CD4-positive, alpha-beta T cell treated with Interleukin-12 subunit alpha and Interleukin-12 subunit beta, for 1 hour (primary cell): ENCODE data around the gene RBM42.
"Not testable (repeated sequence)": the region's sequence is repeated elsewhere in the genome, so short reads cannot be mapped to it uniquely, and the experiment has no call there.

Source experiments
- DNase-seq: peaks from one replicate; pipeline ENCODE4 v3.0.0-alpha.2; 2020

Gene RBM42

DNA sequence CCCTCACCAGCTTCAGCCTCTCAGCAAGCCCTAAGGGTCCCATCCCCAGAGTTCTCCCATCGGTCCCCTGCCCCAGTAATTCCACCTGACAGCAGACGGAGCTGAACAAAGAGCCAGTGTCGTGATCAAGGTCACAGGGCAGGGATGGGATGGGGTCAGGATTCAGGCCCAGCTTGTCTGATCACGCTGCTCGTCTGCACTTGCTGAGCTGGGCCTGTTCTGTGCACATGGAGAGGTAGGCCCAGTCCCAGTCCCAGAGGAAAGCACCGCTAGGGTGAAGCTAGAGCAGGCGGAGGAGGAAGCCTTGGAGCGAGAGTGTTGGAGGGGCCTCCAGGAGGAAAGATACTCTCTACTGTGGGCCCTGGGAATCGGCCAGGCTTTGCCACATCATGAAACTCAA lies 7.1 kb upstream of the RBM42 start:
- DNase-seq, result no peak

DNA sequence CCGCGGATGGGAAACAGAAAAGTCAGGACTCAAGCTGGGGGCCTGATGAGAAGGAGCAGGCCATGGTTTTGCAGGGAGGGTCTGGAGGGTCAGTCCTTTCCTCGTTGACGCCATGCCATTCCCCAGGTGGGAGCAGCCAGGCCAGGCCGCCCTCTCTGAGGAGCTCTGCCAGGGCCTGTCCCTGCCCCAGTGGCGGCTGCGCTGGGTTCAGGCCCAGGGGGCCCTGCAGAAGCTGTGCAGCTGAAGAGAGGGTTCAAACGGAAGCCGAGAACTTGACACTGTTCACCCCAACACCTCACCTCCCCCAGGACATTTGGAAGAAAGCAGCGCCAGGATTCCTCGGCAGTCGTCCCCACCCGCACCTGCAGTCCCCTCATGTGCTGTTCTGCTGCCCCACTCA lies 6.1 kb upstream of the RBM42 start:
- no peak for DNase-seq

DNA sequence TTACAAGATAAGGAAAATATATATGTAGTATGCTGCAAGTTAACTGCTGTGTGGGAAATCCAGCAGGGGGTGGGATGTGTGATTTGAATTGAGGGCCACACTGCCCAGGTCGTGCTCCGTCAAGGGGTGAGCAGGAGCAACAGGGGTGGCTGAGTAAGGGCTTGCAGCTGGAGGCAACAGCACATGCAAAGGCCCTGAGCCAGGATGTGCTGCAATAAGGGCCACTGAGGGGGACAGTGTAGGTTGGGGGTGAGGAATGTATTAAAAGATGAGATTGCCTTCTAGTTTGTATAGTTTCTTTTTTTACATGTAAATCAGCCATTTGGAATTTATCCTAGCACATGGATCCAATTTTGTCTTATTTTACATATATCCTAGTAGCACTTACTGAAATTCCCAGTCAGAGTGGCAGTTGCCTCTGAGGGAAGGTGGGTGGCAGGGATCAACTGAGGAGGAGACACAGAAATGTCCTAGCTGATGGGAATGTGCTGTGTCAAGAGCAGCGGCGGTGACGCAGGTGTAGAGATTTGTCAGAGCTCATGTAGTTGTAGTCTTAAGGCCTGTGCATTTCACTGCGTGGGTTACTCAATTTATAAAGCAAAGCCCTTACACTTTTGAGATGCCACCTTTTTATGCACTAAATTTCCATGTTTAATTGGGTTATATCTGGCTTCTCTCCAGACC lies 5.4 kb upstream of the RBM42 start:
- DNase-seq, result no peak

DNA sequence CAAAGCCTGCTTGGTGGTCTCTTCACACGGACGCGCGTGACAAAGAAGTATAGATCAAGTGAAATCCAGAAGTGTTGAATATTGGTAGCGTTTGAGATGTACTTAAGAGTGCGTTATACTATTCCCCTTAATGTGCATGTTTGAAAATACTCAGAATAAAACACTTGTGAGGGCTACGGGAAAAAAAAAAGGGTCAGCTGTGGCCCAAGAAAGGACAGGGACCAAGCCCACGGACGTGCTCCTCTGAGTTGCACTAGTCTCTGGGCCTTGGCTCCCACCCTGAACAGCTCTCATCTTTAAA lies 622 bp upstream of the RBM42 start:
- DNase-seq, result no peak

DNA sequence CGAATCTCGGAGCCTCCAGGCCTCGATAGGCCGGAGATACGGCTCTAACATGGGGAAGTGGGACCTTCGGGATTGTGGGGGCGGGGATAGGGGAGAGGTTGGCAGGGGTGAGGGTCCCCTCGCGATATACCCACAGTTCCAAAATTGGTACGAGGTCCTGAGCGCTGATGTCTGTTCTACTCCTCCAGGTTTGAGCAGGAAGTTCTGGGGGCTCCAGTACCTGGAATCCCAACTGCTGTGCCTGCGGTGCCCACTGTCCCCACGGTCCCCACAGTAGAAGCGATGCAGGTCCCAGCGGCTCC lies 447 bp downstream of the RBM42 start:
- no peak for DNase-seq

DNA sequence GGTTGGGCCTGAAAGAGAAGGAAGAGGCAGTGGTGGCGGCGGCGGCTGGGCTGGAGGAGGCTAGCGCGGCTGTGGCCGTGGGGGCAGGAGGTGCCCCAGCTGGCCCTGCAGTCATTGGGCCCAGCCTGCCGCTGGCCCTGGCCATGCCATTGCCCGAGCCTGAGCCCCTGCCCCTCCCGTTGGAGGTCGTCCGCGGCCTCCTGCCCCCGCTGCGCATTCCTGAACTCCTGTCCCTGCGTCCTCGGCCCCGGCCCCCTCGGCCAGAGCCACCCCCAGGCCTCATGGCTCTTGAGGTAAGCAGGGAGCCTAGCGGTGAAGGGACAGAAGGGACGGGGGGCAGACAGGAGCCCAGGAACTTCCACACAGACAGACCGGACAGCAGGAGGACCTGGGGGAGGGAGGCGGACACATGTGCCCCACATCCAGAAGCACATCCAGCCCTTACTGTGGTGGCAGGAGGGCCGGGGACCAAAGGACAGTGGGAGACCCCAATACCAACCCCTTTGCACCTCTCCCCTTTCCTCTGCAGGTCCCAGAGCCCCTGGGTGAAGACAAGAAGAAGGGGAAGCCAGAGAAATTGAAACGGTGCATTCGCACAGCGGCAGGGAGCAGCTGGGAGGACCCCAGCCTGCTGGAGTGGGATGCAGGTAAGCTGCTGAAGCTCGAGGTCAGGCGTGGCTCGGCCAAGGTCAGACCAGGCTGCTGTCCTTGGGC lies 5.0 kb downstream of the RBM42 start:
- DNase-seq, result no peak

DNA sequence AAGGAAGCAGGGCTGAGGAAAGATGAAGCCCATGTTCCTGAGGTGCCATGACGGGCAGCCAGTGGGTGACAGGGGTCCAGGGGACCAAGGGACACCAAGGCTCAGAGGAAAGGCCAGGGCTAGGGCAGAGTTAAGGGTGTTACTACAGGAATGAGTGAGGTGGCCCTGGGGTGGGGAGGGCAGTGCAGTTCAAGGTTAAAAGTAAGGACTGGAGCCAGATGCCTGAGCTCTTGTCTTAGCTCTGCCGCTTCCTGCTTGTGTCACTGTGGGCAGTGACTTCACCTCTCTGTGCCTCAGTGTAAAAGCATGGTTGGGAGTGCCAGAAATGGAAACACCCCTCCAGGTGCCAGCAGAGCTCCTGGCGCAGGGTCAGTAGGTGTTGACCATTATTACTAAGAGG lies 7.8 kb downstream of the RBM42 start:
- DNase-seq, result no peak

DNA sequence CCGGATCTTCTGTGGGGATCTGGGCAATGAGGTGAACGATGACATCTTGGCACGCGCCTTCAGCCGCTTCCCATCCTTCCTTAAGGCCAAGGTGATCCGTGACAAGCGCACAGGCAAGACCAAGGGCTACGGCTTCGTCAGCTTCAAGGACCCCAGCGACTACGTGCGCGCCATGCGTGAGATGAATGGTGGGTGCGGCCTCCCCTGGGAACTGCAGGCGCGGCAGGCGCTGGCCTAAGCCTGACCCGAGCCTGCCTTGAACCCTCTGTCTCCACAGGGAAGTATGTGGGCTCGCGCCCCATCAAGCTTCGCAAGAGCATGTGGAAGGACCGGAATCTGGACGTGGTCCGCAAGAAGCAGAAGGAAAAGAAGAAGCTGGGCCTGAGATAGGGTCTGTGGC lies 8.3 kb downstream of the RBM42 start:
- DNase-seq, result no peak

DNA sequence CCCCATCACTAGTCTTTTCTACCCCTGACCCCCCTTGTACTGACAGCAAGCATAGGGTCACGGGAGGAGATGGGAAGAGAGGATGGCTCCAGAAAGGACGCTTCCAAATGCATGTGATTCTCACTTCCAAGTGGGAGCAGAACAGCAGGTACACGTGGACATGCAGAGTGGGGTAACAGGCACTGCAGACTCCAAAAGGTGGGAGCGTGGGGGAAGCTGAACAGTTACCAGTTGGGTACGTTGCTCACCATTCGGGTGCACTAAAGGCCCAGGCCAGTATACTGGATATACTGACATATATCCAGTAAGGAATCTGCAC lies 10.4 kb downstream of the RBM42 start:
- no peak for DNase-seq

DNA sequence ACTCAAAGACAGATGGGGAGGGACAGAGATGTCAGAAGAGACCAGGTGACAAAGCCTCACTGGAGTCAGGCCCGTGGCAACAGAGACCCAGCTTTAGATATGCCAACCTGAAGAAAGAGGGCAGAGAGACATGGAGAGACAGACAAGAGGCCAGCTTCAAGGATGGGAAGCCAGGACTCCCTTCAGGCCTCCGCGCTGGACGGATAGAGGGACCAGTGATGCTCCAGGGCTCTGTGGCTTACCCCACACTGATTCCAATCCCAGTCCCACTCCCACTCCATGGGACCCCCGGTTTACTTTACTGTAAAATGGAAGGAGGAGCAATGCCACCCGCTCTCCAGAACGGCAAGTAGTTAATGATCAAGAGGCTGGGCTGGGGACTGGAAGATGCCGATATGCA lies 11.0 kb downstream of the RBM42 start:
- DNase-seq, result no peak

DNA sequence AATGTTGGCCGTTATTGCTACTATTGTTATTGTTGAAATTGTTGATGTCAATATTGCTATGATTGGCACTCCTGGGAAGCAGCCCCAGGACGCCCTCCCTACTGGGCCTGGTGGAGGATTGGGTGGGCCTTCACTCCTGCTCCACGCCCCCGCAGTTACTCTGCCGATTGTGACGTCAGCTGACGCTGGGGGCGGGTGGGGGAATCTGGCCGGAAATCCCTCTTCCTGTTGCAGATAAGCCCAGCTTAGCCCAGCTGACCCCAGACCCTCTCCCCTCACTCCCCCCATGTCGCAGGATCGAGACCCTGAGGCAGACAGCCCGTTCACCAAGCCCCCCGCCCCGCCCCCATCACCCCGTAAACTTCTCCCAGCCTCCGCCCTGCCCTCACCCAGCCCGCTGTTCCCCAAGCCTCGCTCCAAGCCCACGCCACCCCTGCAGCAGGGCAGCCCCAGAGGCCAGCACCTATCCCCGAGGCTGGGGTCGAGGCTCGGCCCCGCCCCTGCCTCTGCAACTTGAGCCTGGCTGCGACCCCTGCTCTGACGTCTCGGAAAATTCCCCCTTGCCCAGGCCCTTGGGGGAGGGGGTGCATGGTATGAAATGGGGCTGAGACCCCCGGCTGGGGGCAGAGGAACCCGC lies 12.8 kb downstream of the RBM42 start, which contains the start of gene ETV2:
ETV2 (plus strand) TSS at position 231 of the 637 bp plus-strand sequence. CDS start 716 bp downstream, outside the sequence.
- peak; percentile 61 for DNase-seq

DNA sequence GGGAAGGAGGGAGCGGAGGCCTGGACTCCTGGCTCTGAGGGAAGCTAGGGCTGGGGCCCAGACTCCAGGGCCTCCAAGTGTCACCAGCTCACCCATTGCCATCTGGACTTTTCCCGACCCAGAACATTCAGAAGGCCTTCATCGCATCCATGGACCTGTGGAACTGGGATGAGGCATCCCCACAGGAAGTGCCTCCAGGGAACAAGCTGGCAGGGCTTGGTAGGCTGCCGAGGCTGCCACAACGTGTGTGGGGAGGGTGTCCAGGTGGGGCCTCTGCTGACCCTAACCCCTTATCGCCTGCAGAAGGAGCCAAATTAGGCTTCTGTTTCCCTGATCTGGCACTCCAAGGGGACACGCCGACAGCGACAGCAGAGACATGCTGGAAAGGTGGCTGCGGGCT lies 13.5 kb downstream of the RBM42 start:
- DNase-seq, result no peak

DNA sequence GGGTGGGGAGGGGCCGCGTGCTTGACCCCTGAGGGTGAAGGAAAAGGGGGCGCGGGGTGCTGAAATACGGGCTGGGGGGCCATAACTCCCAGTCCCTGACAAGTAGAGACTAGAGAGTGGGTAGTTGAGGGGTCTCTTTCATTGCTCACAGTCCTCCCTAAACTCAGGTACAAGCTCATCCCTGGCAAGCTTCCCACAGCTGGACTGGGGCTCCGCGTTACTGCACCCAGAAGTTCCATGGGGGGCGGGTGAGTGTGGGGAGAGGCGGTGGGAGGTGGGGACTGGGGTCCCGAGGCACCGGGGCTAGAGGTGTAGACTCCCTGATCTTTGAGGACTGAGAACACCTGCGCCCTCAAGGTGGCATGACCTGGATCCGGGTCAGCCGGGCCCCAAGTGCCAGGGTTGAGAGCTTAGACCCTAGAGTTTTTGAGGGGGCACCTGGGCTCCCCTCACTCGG lies 14.0 kb downstream of the RBM42 start:
- no peak for DNase-seq

DNA sequence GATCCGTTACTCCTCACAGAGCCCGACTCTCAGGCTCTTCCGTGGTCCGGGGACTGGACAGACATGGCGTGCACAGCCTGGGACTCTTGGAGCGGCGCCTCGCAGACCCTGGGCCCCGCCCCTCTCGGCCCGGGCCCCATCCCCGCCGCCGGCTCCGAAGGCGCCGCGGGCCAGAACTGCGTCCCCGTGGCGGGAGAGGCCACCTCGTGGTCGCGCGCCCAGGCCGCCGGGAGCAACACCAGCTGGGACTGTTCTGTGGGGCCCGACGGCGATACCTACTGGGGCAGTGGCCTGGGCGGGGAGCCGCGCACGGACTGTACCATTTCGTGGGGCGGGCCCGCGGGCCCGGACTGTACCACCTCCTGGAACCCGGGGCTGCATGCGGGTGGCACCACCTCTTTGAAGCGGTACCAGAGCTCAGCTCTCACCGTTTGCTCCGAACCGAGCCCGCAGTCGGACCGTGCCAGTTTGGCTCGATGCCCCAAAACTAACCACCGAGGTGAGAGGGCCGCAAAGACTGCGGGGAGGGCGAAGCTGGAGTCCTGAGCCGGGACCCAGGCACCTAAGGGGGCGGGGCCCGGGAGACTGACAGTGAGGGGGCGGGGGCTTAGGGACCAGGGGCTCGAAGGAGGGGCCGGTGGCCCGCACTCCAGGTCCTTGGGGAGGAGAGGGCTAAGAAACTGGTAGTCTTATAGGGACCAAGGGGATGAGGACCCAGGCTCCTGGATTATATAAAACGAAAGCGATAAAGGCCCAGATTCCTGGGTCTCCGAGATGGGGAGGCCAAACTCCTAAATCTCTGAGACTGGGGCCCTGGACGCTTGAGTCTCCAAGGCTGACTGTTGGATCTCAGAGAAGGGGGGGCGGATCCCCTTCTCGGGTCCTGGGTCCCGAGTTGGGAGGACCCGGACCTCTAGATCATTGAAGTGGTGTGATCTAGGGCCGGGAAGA lies 14.7 kb downstream of the RBM42 start:
- peak; percentile 87 for DNase-seq

DNA sequence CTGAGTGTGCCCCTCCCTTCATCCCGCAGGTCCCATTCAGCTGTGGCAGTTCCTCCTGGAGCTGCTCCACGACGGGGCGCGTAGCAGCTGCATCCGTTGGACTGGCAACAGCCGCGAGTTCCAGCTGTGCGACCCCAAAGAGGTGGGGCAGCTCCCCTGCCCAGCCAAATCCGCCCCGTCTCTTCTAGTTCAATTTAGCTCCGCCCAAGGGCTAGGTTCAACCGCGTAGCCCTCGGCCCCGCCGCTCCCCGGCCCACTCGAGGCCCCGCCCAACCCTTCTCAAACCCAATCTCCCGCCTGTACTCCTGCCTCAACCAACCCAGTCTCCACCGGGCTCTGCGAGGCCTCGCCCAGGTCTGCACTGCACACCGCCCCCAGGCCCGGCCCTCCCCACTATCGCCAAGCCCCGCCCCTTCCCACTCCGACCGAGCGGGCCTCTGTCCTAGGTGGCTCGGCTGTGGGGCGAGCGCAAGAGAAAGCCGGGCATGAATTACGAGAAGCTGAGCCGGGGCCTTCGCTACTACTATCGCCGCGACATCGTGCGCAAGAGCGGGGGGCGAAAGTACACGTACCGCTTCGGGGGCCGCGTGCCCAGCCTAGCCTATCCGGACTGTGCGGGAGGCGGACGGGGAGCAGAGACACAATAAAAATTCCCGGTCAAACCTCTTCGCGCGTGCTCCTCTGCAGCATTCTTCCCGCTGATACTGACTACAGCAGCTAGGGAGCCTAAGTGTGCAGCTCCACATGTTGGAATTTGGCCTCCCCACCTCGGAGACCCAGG lies 15.6 kb downstream of the RBM42 start:
- peak; percentile 98 for DNase-seq

DNA sequence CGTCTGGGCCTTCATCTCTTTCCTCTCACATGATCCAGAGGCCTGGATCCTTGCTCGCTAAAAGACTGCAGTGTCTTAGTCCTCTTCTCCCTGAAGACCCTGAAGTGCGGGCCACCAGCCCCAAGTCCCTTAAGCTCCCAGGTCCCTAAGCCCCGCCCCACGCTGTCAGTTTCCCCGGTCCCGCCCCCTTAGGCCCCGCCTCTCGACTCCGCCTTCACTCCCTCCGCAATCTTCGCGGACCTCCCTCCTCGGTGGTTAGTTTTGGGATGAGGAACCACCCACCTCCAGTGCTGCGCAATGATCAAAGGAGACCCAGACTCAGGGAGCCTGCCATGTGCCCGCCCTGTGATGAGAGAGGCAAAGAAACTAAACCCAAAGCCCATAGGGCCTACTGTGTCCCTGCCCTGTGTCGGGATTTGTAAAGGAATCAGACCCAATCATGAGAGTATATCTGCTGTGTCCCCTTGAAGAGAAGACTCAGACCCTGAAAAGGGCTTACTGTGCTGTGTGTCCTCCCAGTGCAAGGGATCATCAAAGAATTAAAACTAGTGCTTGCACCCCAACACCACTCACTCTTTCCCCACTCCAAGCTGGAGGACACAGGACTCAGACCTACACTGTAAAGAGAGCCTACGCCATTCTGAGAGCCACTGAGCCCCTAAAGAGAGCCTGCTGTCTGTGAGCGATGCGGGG lies 16.3 kb downstream of the RBM42 start:
- DNase-seq, result peak; percentile 77

DNA sequence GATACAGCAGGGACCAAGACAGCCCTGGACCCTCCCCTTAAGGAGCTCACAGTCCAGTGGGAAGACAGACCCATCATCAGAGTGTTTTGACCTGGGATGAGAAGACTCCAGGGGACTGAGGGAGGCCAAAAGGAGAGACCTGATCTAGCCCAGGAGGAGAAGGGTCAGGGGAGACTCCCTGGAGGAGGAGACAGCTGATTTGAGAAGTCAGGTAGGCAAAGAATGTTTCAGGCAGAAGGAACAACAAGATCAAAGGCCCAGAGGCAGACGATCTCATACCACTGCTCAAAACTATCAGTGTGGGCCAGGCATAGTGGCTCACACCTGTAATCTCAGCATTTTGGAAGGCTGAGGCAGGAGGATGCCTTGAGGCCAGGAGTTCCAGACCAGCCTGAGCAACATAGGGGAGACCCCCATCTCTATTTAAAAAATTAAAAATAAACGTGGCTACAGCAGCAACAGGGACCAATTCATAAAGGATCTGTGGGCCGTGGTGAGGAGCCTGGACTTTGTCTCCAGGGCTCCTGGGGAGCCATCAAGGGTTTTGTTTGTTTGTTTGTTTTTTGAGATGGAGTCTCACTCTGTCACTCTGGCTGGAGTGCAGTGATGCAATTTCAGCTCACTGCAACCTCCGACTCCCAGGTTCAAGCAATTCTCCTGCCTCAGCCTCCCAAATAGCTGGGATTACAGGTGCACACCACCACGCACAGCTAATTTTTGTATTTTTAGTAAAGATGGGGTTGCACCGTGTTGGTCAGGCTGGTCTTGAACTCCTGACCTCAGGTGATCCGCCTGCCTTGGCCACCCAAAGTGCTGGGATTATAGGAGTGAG lies 17.1 kb downstream of the RBM42 start:
- DNase-seq, result no peak

DNA sequence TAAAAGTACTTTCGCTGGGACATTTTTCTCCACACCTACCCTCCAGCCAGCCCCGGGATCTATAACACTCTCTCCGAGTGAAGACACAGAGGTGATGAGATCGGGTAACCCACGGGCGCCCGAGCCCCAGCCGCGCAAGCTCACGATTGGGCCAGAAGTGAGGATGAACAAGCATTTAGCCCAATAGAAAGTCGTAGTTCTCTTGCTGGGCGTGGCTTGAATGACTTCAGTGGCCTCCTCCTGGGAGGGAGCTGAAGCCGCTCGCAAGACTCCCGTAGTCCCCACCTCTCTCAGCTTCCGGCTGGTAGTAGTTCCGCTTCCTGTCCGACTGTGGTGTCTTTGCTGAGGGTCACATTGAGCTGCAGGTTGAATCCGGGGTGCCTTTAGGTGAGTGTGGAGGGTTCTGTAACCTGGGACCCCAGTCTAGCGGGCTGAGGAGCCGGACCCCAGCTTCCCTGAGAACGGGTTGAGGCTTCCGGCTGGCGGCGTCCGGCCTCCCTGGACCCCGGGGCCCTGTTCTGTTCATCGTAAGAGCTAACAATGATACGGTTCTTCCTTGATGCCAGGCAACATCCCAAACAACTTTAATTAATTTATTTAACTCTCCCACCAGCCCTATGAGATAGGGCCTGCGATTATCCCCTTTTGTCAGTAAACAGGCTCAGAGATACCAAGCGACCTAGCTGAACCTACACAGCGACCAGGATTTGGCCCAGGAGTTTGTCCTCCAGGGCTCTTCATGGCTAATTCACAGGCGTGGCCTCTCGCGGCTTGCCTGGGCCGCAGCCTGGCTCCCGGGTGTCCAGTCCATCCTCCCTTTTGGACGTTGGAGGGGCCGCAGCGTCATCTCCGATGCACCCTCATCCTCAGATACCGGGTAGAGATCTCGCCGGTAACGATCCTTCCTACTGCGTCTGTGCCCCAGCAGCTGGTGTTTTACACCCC lies 19.5 kb downstream of the RBM42 start, which contains the start of gene COX6B1:
COX6B1 (plus strand) TSS at position 307 of the 945 bp plus-strand sequence. CDS start 2,921 bp downstream, outside the sequence.
- peak; percentile 95 for DNase-seq

DNA sequence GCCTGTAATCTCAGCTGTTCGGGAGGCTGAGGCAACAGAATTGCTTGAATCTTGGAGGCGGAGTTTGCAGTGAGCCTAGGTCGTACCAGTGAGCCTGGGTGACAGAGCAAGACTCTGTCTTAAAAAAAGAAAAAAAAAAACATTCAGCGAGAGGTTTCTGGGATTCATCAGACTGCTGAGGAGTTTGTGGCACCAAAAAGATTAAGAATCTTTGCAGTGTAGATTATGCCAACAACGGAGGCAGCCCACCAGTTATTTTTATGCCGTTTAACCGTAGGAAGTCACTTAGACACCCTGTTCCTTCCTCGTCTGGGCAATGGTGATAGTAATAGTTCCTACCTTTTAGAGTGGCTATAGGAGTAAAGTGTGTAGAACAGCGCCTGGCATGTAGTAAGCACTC lies 21.7 kb downstream of the RBM42 start:
- no peak for DNase-seq

DNA sequence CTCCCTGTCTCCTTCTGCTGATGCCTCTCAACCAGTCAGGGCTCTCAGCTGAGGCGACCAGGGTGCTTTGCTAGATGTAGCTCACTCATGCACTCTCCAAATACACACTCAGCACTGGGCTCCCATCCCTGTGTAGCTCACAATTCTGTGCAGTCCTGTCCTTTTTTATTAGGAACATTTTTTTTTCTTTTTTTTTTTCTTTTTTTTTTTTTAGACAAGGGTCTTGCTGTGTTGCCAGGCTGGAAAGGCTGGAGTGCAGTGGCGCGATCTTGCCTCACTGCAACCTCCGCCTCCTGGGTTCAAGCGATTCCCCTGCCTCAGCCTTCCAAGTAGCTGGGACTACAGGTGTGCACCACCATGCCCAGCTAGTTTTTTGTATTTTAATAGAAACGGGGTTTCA lies 26.0 kb downstream of the RBM42 start:
- DNase-seq, result not testable (repeated sequence)
